DOHH2 (cell line): ENCODE data around the gene SHMT2.

Experiments used
- H3F3A ChIP-seq: fragments of 200-600 bp; sonication (generic), shearing (Covaris generic); 2 replicates; pipeline ENCODE4 v1.6.0; 2016; ENCODE audit warnings: antibody characterized with exemption, mild to moderate bottlenecking; ENCODE audit not compliant: control insufficient read depth, insufficient read depth
- H3K27ac ChIP-seq: fragments of 200-600 bp; sonication (generic); 2 replicates; pipeline ENCODE4 v1.5.1; 2014; ENCODE audit warnings: low read depth, mild to moderate bottlenecking, low read length, moderate library complexity
- H3K27me3 ChIP-seq: fragments of 200-600 bp; sonication (generic); 2 replicates; pipeline ENCODE4 v1.6.1; 2014; ENCODE audit warnings: mild to moderate bottlenecking, low read length, mixed read lengths; ENCODE audit not compliant: control insufficient read depth
- H3K36me3 ChIP-seq: fragments of 200-600 bp; sonication (generic); 2 replicates; pipeline ENCODE4 v1.6.1; 2014; ENCODE audit warnings: mild to moderate bottlenecking, low read length, moderate library complexity, mixed read lengths; ENCODE audit not compliant: control insufficient read depth
- H3K4me1 ChIP-seq: fragments of 200-600 bp; sonication (generic); 2 replicates; pipeline ENCODE4 v1.6.1; 2014; ENCODE audit warnings: mild to moderate bottlenecking, low read length, mixed read lengths; ENCODE audit not compliant: control insufficient read depth
- H3K4me2 ChIP-seq: fragments of 200-600 bp; sonication (generic); 2 replicates; pipeline ENCODE4 v1.6.0; 2014; ENCODE audit warnings: mild to moderate bottlenecking, low read length, moderate library complexity
- H3K4me3 ChIP-seq: fragments of 200-600 bp; sonication (generic); 2 replicates; pipeline ENCODE4 v1.5.1; 2014; ENCODE audit warnings: mild to moderate bottlenecking, low read length, mixed read lengths
- H3K79me2 ChIP-seq: fragments of 200-600 bp; sonication (generic); 2 replicates; pipeline ENCODE4 v1.6.1; 2014; ENCODE audit warnings: mild to moderate bottlenecking, low read length, mixed read lengths; ENCODE audit not compliant: control insufficient read depth
- H3K9me2 ChIP-seq: fragments of 200-600 bp; sonication (generic); replicated peaks from 2 replicates; pipeline ENCODE4 v1.6.1; 2014; ENCODE audit warnings: mild to moderate bottlenecking, low read length, mixed read lengths; ENCODE audit not compliant: control insufficient read depth
- H3K9me3 ChIP-seq: fragments of 200-600 bp; sonication (generic); 2 replicates; pipeline ENCODE4 v1.6.1; 2014; ENCODE audit warnings: antibody characterized with exemption, low read length, mixed read lengths; ENCODE audit not compliant: control insufficient read depth, insufficient read depth
- H4K20me1 ChIP-seq: fragments of 200-600 bp; sonication (generic); 2 replicates; pipeline ENCODE4 v1.6.0; 2014; ENCODE audit warnings: low read depth, mild to moderate bottlenecking, antibody characterized with exemption, low read length, moderate library complexity; ENCODE audit not compliant: control insufficient read depth, insufficient read depth
- CTCF ChIP-seq: fragments of 200-600 bp; sonication (generic); IDR thresholded peaks from one replicate; pipeline ENCODE4 v1.5.1; 2014; ENCODE audit warnings: antibody characterized with exemption, mild to moderate bottlenecking, low read depth, low read length; ENCODE audit not compliant: poor library complexity, severe bottlenecking
- EZH2phosphoT487 ChIP-seq: fragments of 200-600 bp; sonication (generic); IDR thresholded peaks from 2 replicates; pipeline ENCODE4 v1.6.1; 2017; ENCODE audit warnings: borderline replicate concordance, mild to moderate bottlenecking, antibody characterized with exemption, low read length, moderate library complexity, mixed read lengths

SHMT2 gene

GRCh38 chr12:57240926-57241401 lies 11.5 kb downstream of the SHMT2 start:
- Histone ChIP-seq H3K4me3 (peak overlapping the region; percentile 87), H3K9me2 (no peaks in the 10 kb centered on the region), H3K4me2 (peak overlapping the region; percentile 99), H3F3A (peaks cover 30% of the 10 kb centered on the region), H3K36me3 (peaks cover 16% of the 10 kb centered on the region), H4K20me1 (no peaks in the 10 kb centered on the region), H3K9me3 (no peaks in the 10 kb centered on the region), H3K27ac (peak overlapping the region; percentile 98), H3K79me2 (peaks cover 17% of the 10 kb centered on the region), H3K27me3 (no peaks in the 10 kb centered on the region), H3K4me1 (peaks cover 62% of the 10 kb centered on the region)
- TF ChIP-seq EZH2phosphoT487 (no peak), CTCF (peak; percentile 15)

GRCh38 chr12:57241402-57242310 lies 12.1 kb downstream of the SHMT2 start:
- peak overlapping the region; percentile 99 for H3K4me2 ChIP-seq
- peak overlapping the region; percentile 98 for H3K27ac ChIP-seq
- no peaks in the 10 kb centered on the region for H4K20me1 ChIP-seq
- H3K9me3 ChIP-seq = no peaks in the 10 kb centered on the region
- peak overlapping the region; percentile 87 for H3K4me3 ChIP-seq
- peaks cover 55% of the 10 kb centered on the region for H3K4me1 ChIP-seq
- TF ChIP-seq CTCF (no peak), EZH2phosphoT487 (no peak)
- H3K9me2 ChIP-seq = no peaks in the 10 kb centered on the region
- peaks cover 17% of the 10 kb centered on the region for H3K79me2 ChIP-seq
- H3K36me3 ChIP-seq = peaks cover 18% of the 10 kb centered on the region
- no peaks in the 10 kb centered on the region for H3K27me3 ChIP-seq
- H3F3A ChIP-seq = peaks cover 30% of the 10 kb centered on the region

- TF ChIP-seq CTCF = no peak
- TF ChIP-seq EZH2phosphoT487 = no peak
- H3K79me2 ChIP-seq = peaks cover 17% of the 10 kb centered on the region
- H3K9me2 ChIP-seq = no peaks in the 10 kb centered on the region
- H3F3A ChIP-seq = peaks cover 26% of the 10 kb centered on the region
- H3K4me3 ChIP-seq = peak overlapping the region; percentile 87
- no peaks in the 10 kb centered on the region for H3K27me3 ChIP-seq
- H3K4me1 ChIP-seq = peaks cover 48% of the 10 kb centered on the region
- H4K20me1 ChIP-seq = no peaks in the 10 kb centered on the region
- H3K27ac ChIP-seq = peak overlapping the region; percentile 98
- H3K4me2 ChIP-seq = peak overlapping the region; percentile 99
- H3K36me3 ChIP-seq = peaks cover 21% of the 10 kb centered on the region
- no peaks in the 10 kb centered on the region for H3K9me3 ChIP-seq
Measured at GRCh38 chr12:57242329-57242690, 12.8 kb downstream of the SHMT2 start.
